Left renal pelvis (tissue), 4 donors: ENCODE results near the gene GLI3. TPM values are rescaled to one million over a fixed set of nuclear protein-coding genes. Genes with fewer than 3 reads are reported as not detected.

ENCODE experiments used
- DNase-seq, 4 donors: peaks; one replicate each; pipeline ENCODE4 v3.0.0-alpha.2; 2013; ENCODE audit warnings: low read depth in 4 of 4, low spot score in 3 of 4
- polyA plus RNA-seq, 4 donors: library from polyadenylated mRNA; unstranded; fragments of 120-200 nt; gene quantifications; one replicate each; pipeline ENCODE4 v1.2.1, GENCODE V29; 2013; ENCODE audit not compliant: insufficient read length in 4 of 4

The GLI3 gene
- 10 to 100 TPM; 14.8 to 33.7 (median 16.5) TPM for polyA plus RNA-seq

DNA sequence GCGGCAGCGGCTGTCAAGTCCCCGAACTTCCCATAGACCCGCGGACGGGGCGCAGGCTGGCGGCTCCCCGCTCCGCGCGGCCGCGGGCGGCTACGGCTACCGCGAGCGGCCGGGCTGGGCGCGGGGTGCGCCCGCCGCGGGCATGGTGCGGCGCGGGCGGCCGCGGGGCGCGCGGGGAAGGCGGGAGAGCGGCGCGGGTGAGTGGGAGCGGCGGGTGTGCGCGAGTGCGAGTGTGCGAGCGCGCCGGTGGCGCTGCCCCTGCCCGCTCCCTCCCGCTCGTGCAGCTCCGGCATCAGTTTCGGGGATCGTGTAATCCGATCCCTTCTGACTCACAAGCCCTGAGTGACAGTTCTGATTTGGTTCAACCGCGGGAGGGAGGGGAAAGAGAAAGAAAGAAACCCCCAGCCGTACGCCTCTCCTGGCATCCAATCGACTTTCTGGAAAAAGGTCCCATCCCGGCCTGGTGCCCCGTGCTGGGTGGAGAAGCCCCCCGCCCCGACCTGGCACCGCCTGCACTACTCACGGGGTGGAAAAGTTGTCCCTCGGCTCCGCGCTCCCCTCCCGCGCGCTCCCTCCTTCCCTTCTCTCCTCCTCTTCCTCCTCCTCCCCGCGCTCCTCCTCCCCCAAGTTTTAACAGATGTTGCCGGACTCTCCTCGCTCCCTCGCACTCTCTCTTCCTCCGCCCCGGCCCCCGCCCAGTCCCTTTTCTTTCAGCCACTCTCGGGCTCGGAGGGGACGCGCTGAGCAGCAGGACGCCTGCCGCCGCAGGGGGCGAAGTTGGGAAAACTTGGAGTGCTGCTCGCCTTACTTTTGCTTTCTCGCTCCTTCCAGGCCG lies at the start of gene GLI3:
Gene GLI3, minus strand, starts transcription at position 234 of the 835 bp plus-strand sequence. CDS start 13,956 bp downstream, outside the sequence.
- DNase-seq = peak; percentile 81 to 87 (median 84)

DNA sequence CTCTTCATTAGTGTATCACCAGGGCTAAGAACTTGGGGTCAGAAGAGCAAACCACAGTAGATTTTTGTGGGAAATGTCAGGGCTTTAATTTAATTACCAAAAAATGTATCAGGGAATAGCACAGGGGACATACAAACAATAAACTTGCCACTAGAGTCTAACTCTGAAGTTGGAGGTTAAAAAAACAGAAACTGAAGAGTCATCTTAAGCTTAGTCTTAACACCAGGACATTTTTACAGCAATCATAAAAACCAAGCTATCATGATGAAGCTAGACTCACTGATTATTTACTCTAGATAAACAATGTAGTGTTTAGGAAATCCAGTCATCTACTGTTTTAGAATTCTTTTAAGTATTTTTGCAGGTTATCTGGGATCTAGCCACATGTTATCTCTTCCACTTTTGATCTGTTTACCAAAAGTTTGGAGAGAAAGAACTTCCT lies 48.4 kb upstream of the GLI3 start:
- DNase-seq = no peak

- no peak for DNase-seq
Measured at GRCh38 chr7:42283553-42283952, 46.5 kb upstream of the GLI3 start.

DNA sequence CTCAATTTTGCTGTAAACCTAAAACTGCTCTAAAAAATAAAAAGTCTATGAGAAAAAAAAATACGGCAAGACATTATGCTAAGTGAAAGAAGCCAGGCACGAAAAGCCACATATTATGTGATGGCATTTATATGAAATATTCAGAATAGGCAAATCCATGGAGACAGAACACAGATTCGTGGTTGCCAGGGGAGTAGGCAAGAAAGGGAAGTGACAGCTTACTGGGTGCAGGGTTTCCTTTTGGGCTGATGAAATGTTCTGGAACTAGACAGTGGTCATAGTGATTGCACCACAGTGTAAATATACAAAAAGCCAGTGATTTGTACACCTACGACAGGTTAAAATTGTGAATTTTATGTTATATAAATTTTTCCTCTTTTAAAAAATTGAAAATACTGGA lies 41.3 kb upstream of the GLI3 start:
- no peak for DNase-seq

DNA sequence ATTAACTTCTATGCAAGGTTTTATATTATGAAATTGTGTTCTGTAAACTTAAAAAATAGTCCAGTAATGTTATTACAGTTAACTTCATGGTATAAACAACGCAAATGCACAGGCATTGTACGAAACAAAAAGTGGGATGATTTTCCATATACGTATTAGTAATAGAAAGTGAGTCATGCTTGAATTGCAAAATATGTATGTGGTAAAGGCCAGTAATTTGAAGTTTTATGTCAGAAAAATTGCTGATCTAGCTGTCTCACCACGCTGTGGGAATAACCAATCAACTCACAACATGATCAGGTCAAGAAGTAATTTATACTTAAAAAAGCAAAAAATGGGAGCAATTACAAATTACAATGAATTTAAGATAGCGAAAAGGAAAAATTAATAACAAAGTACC lies 37.0 kb upstream of the GLI3 start:
- no peak for DNase-seq

- no peak for DNase-seq
Measured at GRCh38 chr7:42272793-42273665, 36.0 kb upstream of the GLI3 start.

DNA sequence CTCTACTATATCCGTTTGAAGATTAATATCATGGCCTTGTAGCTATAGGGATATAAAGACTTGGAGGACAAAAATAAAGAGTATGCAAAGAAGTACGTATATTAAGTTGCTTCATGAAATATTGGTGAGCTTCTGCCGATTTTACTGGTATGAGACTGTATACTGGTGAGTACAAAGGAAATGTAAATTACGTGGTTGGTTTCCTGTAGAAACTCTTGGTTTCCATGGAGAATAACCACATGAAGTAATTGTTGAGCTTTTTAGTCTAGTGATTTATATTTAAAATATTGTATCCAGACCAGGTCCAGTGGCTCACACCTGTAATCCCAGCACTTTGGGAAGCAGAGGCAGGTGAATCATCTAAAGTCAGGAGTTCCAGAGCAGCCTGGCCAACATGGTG lies 32.2 kb upstream of the GLI3 start:
- DNase-seq = no peak

DNA sequence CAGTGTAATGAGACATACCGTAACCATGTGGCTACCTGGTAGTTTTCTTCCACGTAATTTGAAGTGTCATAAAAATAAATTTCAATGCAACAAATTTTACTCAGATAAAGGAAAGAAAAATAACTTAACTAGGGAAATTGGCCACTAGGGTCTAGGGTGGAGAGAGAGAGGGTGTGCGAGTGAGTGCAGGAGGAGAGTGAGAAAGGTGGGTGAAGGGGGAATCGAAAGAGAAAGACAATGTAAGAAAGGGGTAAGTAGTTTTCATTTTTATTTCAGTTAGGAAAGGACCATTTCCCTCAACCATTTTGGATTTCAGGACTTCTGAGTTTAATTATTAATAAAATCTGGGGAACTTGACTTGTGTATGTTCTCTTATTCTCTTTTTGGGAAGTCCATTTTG lies 27.7 kb upstream of the GLI3 start:
- DNase-seq = no peak

DNA sequence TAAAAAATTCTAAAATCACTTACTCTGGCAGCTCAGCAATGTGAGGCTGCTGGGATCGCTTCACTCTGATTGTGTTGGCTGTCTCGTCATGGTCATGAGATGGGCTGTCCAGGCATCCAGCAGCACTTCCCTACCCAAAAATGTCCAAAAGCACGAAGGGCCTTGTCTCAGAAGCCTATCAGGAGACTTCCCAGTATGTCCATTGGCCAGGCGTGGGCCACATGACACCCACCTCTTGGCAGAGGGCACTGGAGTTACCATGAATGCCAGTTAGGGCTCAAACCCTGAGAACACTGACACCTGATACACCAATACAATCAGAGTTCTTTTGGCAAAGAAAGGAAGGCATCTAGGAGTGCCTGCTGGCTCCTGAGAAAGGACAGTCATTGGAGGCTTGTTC lies 27.0 kb upstream of the GLI3 start:
- no peak for DNase-seq

DNA sequence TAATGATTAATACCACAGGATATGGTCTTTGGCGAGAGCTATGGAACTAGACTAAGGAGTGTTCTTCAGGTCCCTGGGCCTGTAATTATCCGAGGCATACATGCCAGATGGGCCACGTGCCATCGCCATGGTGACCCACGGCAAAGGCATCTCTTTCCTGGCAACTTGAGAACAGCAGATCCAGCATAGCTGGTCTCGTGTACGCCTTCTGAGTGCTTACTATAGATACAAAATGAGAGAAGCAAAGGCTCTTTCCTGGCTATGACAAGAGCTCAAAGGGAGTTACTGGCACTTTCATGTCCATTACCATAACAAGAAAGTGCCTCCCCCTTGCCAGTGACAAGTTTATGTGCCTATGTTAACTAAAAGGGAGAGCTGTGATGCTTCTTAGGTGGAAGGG lies 26.0 kb upstream of the GLI3 start:
- DNase-seq = peak in 1 of 4 donors; percentile 37

DNA sequence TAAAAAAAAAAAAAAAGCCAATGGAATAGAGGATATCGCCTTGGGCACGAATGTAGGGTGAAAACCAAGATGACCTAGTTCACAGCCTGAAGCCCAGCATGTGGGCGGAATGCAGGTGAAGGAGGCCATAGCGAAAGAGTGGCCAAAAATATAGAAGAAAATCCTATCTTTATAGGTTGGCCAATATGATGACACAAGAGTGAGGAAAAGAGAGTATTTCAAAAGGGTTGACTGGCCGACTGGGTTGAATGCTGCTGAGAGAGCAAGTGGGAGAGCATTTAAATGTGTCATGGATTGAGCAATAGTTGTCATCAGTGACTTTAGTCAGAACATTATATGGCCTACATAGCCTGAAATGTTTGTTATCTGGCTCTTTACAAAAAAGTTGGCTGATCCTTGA lies 17.2 kb upstream of the GLI3 start:
- no peak for DNase-seq

GRCh38 chr7:42253316-42253715 lies 16.3 kb upstream of the GLI3 start:
- DNase-seq = no peak

DNA sequence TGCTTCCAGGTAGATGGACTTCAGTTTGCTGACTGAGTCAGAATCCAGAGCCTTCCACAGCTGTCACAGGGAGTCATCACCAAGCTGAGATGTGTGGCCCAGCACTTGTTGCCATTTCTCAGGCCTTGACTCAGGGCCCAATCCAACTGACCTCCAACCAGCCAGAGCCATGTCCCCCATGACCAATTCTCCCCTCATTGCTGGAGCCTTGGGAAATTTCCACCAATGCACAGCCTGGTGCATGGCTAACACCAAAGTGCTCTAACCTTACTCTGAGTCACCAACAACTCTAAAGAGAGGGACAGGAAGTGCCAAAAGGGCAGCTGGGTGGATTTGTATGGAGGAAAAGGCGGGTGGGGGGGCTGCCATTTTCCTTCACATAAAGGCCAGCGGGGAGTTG lies 13.4 kb upstream of the GLI3 start:
- DNase-seq = no peak

- no peak for DNase-seq
Measured at GRCh38 chr7:42248579-42248978, 11.6 kb upstream of the GLI3 start.

- no peak for DNase-seq
Measured at GRCh38 chr7:42247301-42247700, 10.3 kb upstream of the GLI3 start.

DNA sequence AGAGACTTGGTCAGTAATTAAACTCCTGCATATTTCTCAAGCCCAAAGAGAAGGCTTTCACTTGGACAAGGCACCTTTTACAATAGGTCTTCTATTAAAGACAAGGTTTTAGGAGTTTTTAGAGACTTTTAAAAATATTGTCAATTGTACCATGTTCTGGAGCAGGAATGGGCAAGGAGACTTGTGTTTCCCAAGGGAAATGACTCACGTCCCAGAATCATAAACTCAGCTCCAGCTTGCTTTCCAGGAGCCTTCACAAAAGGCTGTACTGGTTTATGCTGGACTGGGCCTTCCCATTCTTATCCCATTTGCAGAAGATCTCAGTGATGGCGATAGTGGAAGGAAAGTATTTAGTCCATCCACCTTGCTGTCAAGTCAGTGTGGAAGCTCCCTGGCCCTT lies 7.8 kb upstream of the GLI3 start:
- no peak for DNase-seq

GRCh38 chr7:42242381-42242780 lies 5.4 kb upstream of the GLI3 start:
- DNase-seq = no peak

- DNase-seq = no peak
Measured at GRCh38 chr7:42241424-42241823, 4.4 kb upstream of the GLI3 start.

- no peak for DNase-seq
Measured at GRCh38 chr7:42240416-42240815, 3.4 kb upstream of the GLI3 start.

GRCh38 chr7:42238709-42239366 lies 1.8 kb upstream of the GLI3 start:
- DNase-seq = no peak
